Thymus (tissue), 14 donors: Measurements from ENCODE around the gene JPT2. TPM values are rescaled to one million over a fixed set of nuclear protein-coding genes. Genes with fewer than 3 reads are reported as not detected.

Experiments
- DNase-seq, 9 donors: peaks; one replicate each; pipeline ENCODE4 v3.0.0-alpha.2; 2013; ENCODE audit warnings: low spot score in 9 of 9, low read depth in 6 of 9, missing footprints in 1 of 9
- H3K27ac ChIP-seq, 2 donors: one replicate each; pipeline ENCODE4 v1.5.1; 2013; ENCODE audit warnings: control low read depth in 1 of 2, low read depth in 1 of 2, low read length in 1 of 2, mild to moderate bottlenecking in 1 of 2, moderate library complexity in 1 of 2
- H3K27me3 ChIP-seq, 2 donors: one replicate each; pipeline ENCODE4 v1.5.1; 2013; ENCODE audit warnings: low read length in 1 of 2; ENCODE audit not compliant: control insufficient read depth in 2 of 2, insufficient read depth in 1 of 2
- H3K36me3 ChIP-seq, 2 donors: one replicate each; pipeline ENCODE4 v1.5.1; 2013; ENCODE audit warnings: low read length in 1 of 2, mild to moderate bottlenecking in 1 of 2, moderate library complexity in 1 of 2; ENCODE audit not compliant: control insufficient read depth in 2 of 2, insufficient read depth in 2 of 2
- H3K4me1 ChIP-seq, 2 donors: one replicate each; pipeline ENCODE4 v1.5.1; 2013; ENCODE audit warnings: low read length in 2 of 2; ENCODE audit not compliant: control insufficient read depth in 2 of 2, insufficient read depth in 2 of 2
- H3K4me3 ChIP-seq, 2 donors: one replicate each; pipeline ENCODE4 v1.5.1; 2013; ENCODE audit warnings: low read length in 2 of 2, control low read depth in 1 of 2, mild to moderate bottlenecking in 1 of 2
- H3K9me3 ChIP-seq, 2 donors: one replicate each; pipeline ENCODE4 v1.5.1; 2013; ENCODE audit warnings: low read length in 1 of 2, mild to moderate bottlenecking in 1 of 2; ENCODE audit not compliant: control insufficient read depth in 2 of 2, insufficient read depth in 1 of 2
- WGBS: extraction: QIAGEN DNeasy Blood & Tissue Kit; methylation state at CpG from one replicate; pipeline ENCODE4 v1.1.7; 2013; 5-methylcytosine and 5-hydroxymethylcytosine counted together
- long read RNA-seq, 10 donors: transcript quantifications; one replicate each; lab custom pipeline, GENCODE V29; 2026
- polyA plus RNA-seq: library from polyadenylated mRNA; stranded (reverse); fragments of 200-250 nt; gene quantifications from one replicate; pipeline ENCODE4 v1.2.3, GENCODE V29; 2013
- total RNA-seq: library from RNA; stranded (reverse); fragments of 120-200 nt; gene quantifications from one replicate; pipeline ENCODE4 v1.2.4, GENCODE V29; 2013
- donor health status: healthy.

JPT2 gene
- total RNA-seq (35.1 TPM), polyA plus RNA-seq (31.4 TPM)
- long read RNA-seq, donor 1, partial matches to known transcripts: 0 of 2 reads
- long read RNA-seq, donor 1, other reads (novel, unspliced or antisense): 0 of 2 reads
- long read RNA-seq, donor 2: 0 reads
- long read RNA-seq, donor 3, transcript JPT2-201 (5 exons, 3,718 nt): major isoform, 44 of 55 reads
- long read RNA-seq, donor 3, transcript JPT2-206 (6 exons, 3,185 nt): minor isoform, 5 of 55 reads
- long read RNA-seq, donor 3, partial matches to known transcripts: 0 of 55 reads
- long read RNA-seq, donor 3, other reads (novel, unspliced or antisense): 0 of 55 reads
- long read RNA-seq, donor 4, transcript JPT2-201 (5 exons, 3,718 nt): major isoform, 15 of 23 reads
- long read RNA-seq, donor 4, partial matches to known transcripts: 5 of 23 reads
- long read RNA-seq, donor 4, other reads (novel, unspliced or antisense): 0 of 23 reads
- long read RNA-seq, donor 5, transcript JPT2-201 (5 exons, 3,718 nt): major isoform, 34 of 52 reads
- long read RNA-seq, donor 5, transcript JPT2-211 (3 exons, 857 nt): minor isoform, 5 of 52 reads
- long read RNA-seq, donor 5, transcript JPT2-206 (6 exons, 3,185 nt): minor isoform, 5 of 52 reads
- long read RNA-seq, donor 5, transcript JPT2-207 (4 exons, 565 nt): minor isoform, 8 of 52 reads
- long read RNA-seq, donor 5, partial matches to known transcripts: 0 of 52 reads
- long read RNA-seq, donor 5, other reads (novel, unspliced or antisense): 0 of 52 reads
- long read RNA-seq, donor 6, transcript JPT2-201 (5 exons, 3,718 nt): major isoform, 26 of 28 reads
- long read RNA-seq, donor 6, partial matches to known transcripts: 0 of 28 reads
- long read RNA-seq, donor 6, other reads (novel, unspliced or antisense): 0 of 28 reads
- long read RNA-seq, donor 7, transcript JPT2-201 (5 exons, 3,718 nt): major isoform, 30 of 62 reads
- long read RNA-seq, donor 7, partial matches to known transcripts: 24 of 62 reads
- long read RNA-seq, donor 7, other reads (novel, unspliced or antisense): 0 of 62 reads
- long read RNA-seq, donor 8, transcript JPT2-201 (5 exons, 3,718 nt): major isoform, 13 of 15 reads
- long read RNA-seq, donor 8, partial matches to known transcripts: 0 of 15 reads
- long read RNA-seq, donor 8, other reads (novel, unspliced or antisense): 0 of 15 reads
- long read RNA-seq, donor 9, transcript JPT2-201 (5 exons, 3,718 nt): major isoform, 18 of 24 reads
- long read RNA-seq, donor 9, partial matches to known transcripts: 0 of 24 reads
- long read RNA-seq, donor 9, other reads (novel, unspliced or antisense): 0 of 24 reads
- long read RNA-seq, donor 10, transcript JPT2-201 (5 exons, 3,718 nt): major isoform, 23 of 25 reads
- long read RNA-seq, donor 10, partial matches to known transcripts: 0 of 25 reads
- long read RNA-seq, donor 10, other reads (novel, unspliced or antisense): 0 of 25 reads

DNA sequence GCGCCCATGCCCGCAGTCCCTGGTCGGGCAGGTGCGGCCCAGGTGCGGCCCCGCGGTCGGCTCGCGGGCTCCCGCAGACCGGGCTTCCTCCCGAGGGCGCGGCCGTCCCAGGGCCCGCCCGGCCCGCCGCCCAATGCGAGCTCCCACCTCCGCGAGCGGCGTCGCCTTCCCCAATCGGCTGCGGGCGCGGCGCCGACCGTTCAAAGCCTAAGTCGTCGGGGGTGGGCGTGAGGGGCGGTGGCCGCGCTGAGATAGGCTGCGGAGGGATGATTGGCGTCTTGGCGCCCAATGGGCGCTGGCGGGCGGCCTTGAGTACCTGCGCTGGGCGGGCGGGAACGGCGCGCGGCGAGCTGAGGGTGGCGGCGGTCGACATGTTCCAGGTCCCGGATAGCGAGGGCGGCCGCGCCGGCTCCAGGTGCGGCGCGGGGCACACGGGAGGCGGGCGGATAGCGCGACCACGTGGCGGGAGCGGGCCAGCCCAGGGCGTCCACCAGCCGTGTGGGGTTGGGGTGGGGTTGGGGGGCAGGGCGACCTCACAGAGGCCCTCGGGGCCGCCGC lies at the start of gene JPT2:
JPT2 (plus strand) TSS at position 338 of the 558 bp plus-strand sequence; CDS start at position 372, 34 bp downstream.
- Histone ChIP-seq H3K36me3 (peaks cover 35 to 36% of the 10 kb centered on the region in 2 donors), H3K9me3 (no peaks in the 10 kb centered on the region), H3K4me3 (peak within 1 kb of the TSS; percentile 60 to 79), H3K27ac (peak within 1 kb of the TSS; percentile 58 to 65), H3K27me3 (no peaks in the 10 kb centered on the region), H3K4me1 (peaks cover 4 to 31% of the 10 kb centered on the region in 2 donors)
- peak; percentile 87 to 98 (median 96) for DNase-seq
- under 1% methylated on average over 79 of the region's 79 CpGs for WGBS

- Histone ChIP-seq H3K27me3 (no peaks in the 10 kb centered on the region), H3K4me3 (no peak overlapping the region), H3K4me1 (no peaks in the 10 kb centered on the region), H3K9me3 (no peaks in the 10 kb centered on the region), H3K27ac (no peak overlapping the region), H3K36me3 (peaks cover 82 to 90% of the 10 kb centered on the region in 2 donors)
- 96% methylated on average over 20 of the region's 20 CpGs for WGBS
- DNase-seq: no peak
Observed at GRCh38 chr16:1630450-1631213, 47.4 kb upstream of the JPT2 start.

DNA sequence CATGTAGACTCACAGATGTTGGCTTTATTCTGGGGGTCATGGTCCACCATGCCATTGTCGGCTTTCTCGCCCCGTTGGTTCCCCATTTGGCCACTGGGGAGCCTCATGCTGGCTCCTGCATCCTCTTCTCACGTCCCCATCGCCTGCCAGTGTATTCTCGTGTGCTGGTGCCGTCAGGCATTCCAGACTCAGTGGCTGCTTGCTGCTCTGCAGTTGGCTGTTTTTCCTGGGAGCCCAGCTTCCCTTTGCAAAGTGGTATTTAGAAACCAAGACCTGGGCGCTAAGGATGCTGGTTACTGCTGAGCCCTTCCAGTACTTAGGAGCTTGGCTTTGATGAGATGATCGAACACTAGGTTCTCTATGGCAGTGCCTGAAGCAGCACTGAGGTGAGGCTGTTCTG lies 46.8 kb upstream of the JPT2 start:
- DNase-seq: no peak
- Histone ChIP-seq H3K9me3 (no peaks in the 10 kb centered on the region), H3K4me1 (no peaks in the 10 kb centered on the region), H3K27me3 (no peaks in the 10 kb centered on the region), H3K27ac (no peak overlapping the region), H3K4me3 (no peak overlapping the region), H3K36me3 (peaks cover 80 to 87% of the 10 kb centered on the region in 2 donors)
- 98% methylated on average over 9 of the region's 9 CpGs for WGBS

- peaks cover 71 to 85% of the 10 kb centered on the region in 2 donors for H3K36me3 ChIP-seq
- no peak overlapping the region for H3K27ac ChIP-seq
- no peaks in the 10 kb centered on the region for H3K4me1 ChIP-seq
- DNase-seq: no peak
- H3K4me3 ChIP-seq: no peak overlapping the region
- H3K27me3 ChIP-seq: no peaks in the 10 kb centered on the region
- 97% methylated on average over 18 of the region's 18 CpGs for whole genome bisulfite sequencing
- no peaks in the 10 kb centered on the region for H3K9me3 ChIP-seq
Observed at GRCh38 chr16:1631931-1632637, 46.0 kb upstream of the JPT2 start.

DNA sequence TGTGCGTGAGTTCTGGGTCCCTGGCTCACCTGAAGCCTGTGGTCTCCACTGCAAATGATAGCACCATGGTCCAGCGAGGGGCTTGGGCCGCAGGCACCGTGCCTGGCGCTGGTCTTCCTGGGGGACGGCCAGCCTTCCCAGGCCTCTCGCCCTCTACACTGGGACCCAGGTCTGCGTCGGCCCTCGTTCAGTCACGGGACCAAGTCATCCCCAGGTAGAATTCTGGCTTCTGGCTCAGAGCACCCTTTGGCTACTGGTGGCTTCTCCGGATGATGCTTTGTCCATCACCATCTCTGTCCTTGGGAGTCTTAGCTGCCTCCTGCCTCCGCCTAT lies 45.5 kb upstream of the JPT2 start:
- Histone ChIP-seq H3K36me3 (peaks cover 73 to 85% of the 10 kb centered on the region in 2 donors), H3K27ac (no peak overlapping the region), H3K4me3 (no peak overlapping the region), H3K9me3 (no peaks in the 10 kb centered on the region), H3K27me3 (no peaks in the 10 kb centered on the region), H3K4me1 (no peaks in the 10 kb centered on the region)
- 98% methylated on average over 13 of the region's 13 CpGs for WGBS
- no peak for DNase-seq

GRCh38 chr16:1633310-1633709 lies 44.8 kb upstream of the JPT2 start:
- no peaks in the 10 kb centered on the region for H3K27me3 ChIP-seq
- H3K4me1 ChIP-seq: no peaks in the 10 kb centered on the region
- 98% methylated on average over 12 of the region's 12 CpGs for WGBS
- H3K9me3 ChIP-seq: no peaks in the 10 kb centered on the region
- H3K4me3 ChIP-seq: no peak overlapping the region
- peaks cover 76 to 90% of the 10 kb centered on the region in 2 donors for H3K36me3 ChIP-seq
- no peak overlapping the region for H3K27ac ChIP-seq
- DNase-seq: no peak

GRCh38 chr16:1634541-1634940 lies 43.5 kb upstream of the JPT2 start:
- Histone ChIP-seq H3K4me3 (no peak overlapping the region), H3K27me3 (no peaks in the 10 kb centered on the region), H3K4me1 (no peaks in the 10 kb centered on the region), H3K36me3 (peaks cover 76 to 90% of the 10 kb centered on the region in 2 donors), H3K9me3 (no peaks in the 10 kb centered on the region), H3K27ac (no peak overlapping the region)
- DNase-seq: no peak
- WGBS: 99% methylated on average over 12 of the region's 12 CpGs
